ENCODE measurements around the gene CNOT8. TPM values are rescaled to one million over a fixed set of nuclear protein-coding genes. Genes with fewer than 3 reads are reported as not detected.

Gene CNOT8
- total RNA-seq, 1 donor from 2014 or later = 56.4 TPM

- Mint-ChIP-seq H3K9me3 (ENCODE audit: low read depth) (no peaks in the 10 kb centered on the region), H3K27ac (no peak overlapping the region)
- no peak for DNase-seq (ENCODE audit: low spot score, unreplicated experiment)
Observed at GRCh38 chr5:154917757-154918156, 59.3 kb downstream of the CNOT8 start.

GRCh38 chr5:154923441-154924430 lies 65.3 kb downstream of the CNOT8 start:
- no peaks in the 10 kb centered on the region for H3K4me1 Mint-ChIP-seq (ENCODE audit: low read depth)
- H3K27ac Mint-ChIP-seq = no peak overlapping the region
- peaks cover 22% of the 10 kb centered on the region for H3K36me3 Mint-ChIP-seq (ENCODE audit: insufficient read depth)
- no peak overlapping the region for H3K4me3 Mint-ChIP-seq (ENCODE audit: low read depth)
- H3K9me3 Mint-ChIP-seq (ENCODE audit: low read depth) = no peaks in the 10 kb centered on the region
- DNase-seq (ENCODE audit: low spot score, unreplicated experiment) = no peak
- no peak for TF ChIP-seq CTCF (IDR thresholded peaks at IDR 0.05; ENCODE audit: unreplicated experiment)
- no peaks in the 10 kb centered on the region for H3K27me3 Mint-ChIP-seq

More at GRCh38 chr5:154917757-154918156, 59.3 kb downstream of the CNOT8 start:
- no peaks in the 10 kb centered on the region for H3K4me1 Mint-ChIP-seq (ENCODE audit: low read depth)
- H3K27me3 Mint-ChIP-seq = no peaks in the 10 kb centered on the region
- H3K4me3 Mint-ChIP-seq (ENCODE audit: low read depth) = no peak overlapping the region
- no peak for TF ChIP-seq CTCF (IDR thresholded peaks at IDR 0.05; ENCODE audit: unreplicated experiment)
- H3K36me3 Mint-ChIP-seq (ENCODE audit: insufficient read depth) = peaks cover 15% of the 10 kb centered on the region

Small RNA genes within 50 kb of the gene (microRNA-seq; reads per million reads assigned to microRNA genes)
- not detected for gene MIR378H (ENCODE audit: borderline number of aligned reads, unreplicated experiment)

Other genes with a start within 250 kb of the CNOT8 start
- 225 and 234 TPM in 2 replicates for gene LARP1, start 103.2 kb upstream of the CNOT8 start, total RNA-seq
- 14.8 and 15.8 TPM in 2 replicates for gene FAXDC2, start 8.0 kb upstream of the CNOT8 start, total RNA-seq
- 21.9 and 24.2 TPM in 2 replicates for gene GEMIN5, start 79.6 kb downstream of the CNOT8 start, total RNA-seq
- gene MRPL22, start 82.4 kb downstream of the CNOT8 start, total RNA-seq = 48.9 and 57.1 TPM in 2 replicates
- not detected in 2 replicates for gene KIF4B, start 155.1 kb downstream of the CNOT8 start, total RNA-seq